ENCODE results near the gene MDP1.

- no peak for TF ChIP-seq CTCF (IDR thresholded peaks at IDR 0.05; ENCODE audit: low read length)
- no peak for TF ChIP-seq EZH2phosphoT487 (IDR thresholded peaks at IDR 0.05; ENCODE audit: low read length)
- TF ChIP-seq EZH2 (optimal IDR thresholded peaks at IDR 0.05; ENCODE audit: low read depth, low read length) = no peak
These were observed 9.4 kb downstream of the MDP1 start for GRCh38 chr14:24206260-24207103.

Measured in MM.1S (cell line).